ENCODE results near the gene KIF12.

GRCh38 chr9:114138552-114138971 lies 39.5 kb upstream of the KIF12 start:
- TF ChIP-seq CTCF (conservative IDR thresholded peaks at IDR 0.05 in 1 of 2, IDR thresholded peaks at IDR 0.05 in 1 of 2; ENCODE audit: extremely low read depth in 1 of 2, insufficient read depth in 1 of 2, low read depth in 1 of 2, low read length in 2 of 2) (no peak), EZH2 (IDR thresholded peaks at IDR 0.05; ENCODE audit: borderline replicate concordance, low read length) (no peak)

Data from mammary epithelial cell (primary cell).